HepG2 (cell line): ENCODE results near the gene HELZ. TPM values are rescaled to one million over a fixed set of nuclear protein-coding genes. Genes with fewer than 3 reads are reported as not detected.

Experiments
- ATAC-seq: fragments of 200-7000 bp; cut with Tn5 transposase; 3 replicates; pipeline ENCODE4 v1.9.1; 2020; ENCODE audit warnings: mild to moderate bottlenecking, moderate library complexity
- BruUV-seq: library from RNA; stranded (reverse); fragments of 400-500 nt; replicated peaks from 2 replicates; lab custom pipeline; 2021; lab: Mats Ljungman, UMichigan
- CTCF ChIA-PET: fragments of 300-600 bp; formaldehyde crosslinking; extraction: SDS; loops from one replicate; lab custom pipeline; 2021; ENCODE audit warnings: low total read pairs, inconsistent platforms, low intra/inter-chr PET ratio; lab: Yijun Ruan, JAX
- POLR2A ChIA-PET: fragments of 350-600 bp; sonication (Branson Sonifier 250); formaldehyde crosslinking; loops from one replicate; lab custom pipeline; 2020; ENCODE audit warnings: antibody characterized with exemption, inconsistent platforms; lab: Yijun Ruan, JAX
- DNase-seq: peaks from one replicate; pipeline ENCODE4 v3.0.0-alpha.2; 2015; ENCODE audit warnings: low spot score
- FAIRE-seq: peaks from 3 replicates; lab custom pipeline; 2011; peaks lifted over from hg19 to GRCh38; lab: Jason Lieb, UNC
- H2AFZ ChIP-seq: one replicate; pipeline ENCODE4 v1.6.1; 2011; ENCODE audit warnings: low read length, inconsistent platforms
- H3K27ac ChIP-seq: fragments of 300-600 bp; 3 replicates; pipeline ENCODE4 v1.8.0; 2011; ENCODE audit warnings: mixed run types, mild to moderate bottlenecking, mixed read lengths, low read length, inconsistent platforms; ENCODE audit not compliant: insufficient read depth; ENCODE audit errors: extremely low read length
- H3K27me3 ChIP-seq, 2 experiments: fragments of 200-600 bp in 1 of 2; 2 replicates in 1 of 2; 3 replicates in 1 of 2; pipeline versions ENCODE4 v1.6.0 to v1.8.0; 2011; ENCODE audit warnings: low read length in 2 of 2, mild to moderate bottlenecking in 2 of 2, moderate library complexity in 2 of 2, inconsistent platforms in 1 of 2; ENCODE audit not compliant: insufficient read depth in 2 of 2, control insufficient read depth in 1 of 2
- H3K36me3 ChIP-seq, 2 experiments: fragments of 200-600 bp in 1 of 2; replicated peaks in 1 of 2; 2 replicates in 1 of 2; 3 replicates in 1 of 2; pipeline versions ENCODE4 v1.5.1 to v1.8.0; 2011; ENCODE audit warnings: low read length in 2 of 2, inconsistent platforms in 1 of 2; ENCODE audit not compliant: insufficient read depth in 2 of 2, control insufficient read depth in 1 of 2
- H3K4me1 ChIP-seq: 2 replicates; pipeline ENCODE4 v1.5.1; 2012; ENCODE audit warnings: low read length, inconsistent platforms; ENCODE audit not compliant: insufficient read depth
- H3K4me2 ChIP-seq: 2 replicates; pipeline ENCODE4 v1.6.0; 2011; ENCODE audit warnings: low read depth, low read length, inconsistent platforms
- H3K4me3 ChIP-seq, 3 experiments: fragments of 200-600 bp in 1 of 3; sonication (generic), shearing (Covaris generic) in 1 of 3; replicated peaks in 1 of 3; 2 replicates each; pipeline ENCODE4 v1.5.1; 2011 to 2016; ENCODE audit warnings: low read length in 3 of 3, inconsistent platforms in 2 of 3, low read depth in 2 of 3, mild to moderate bottlenecking in 2 of 3, control low read depth in 1 of 3, mixed read lengths in 1 of 3; ENCODE audit not compliant: insufficient read depth in 1 of 3
- H3K79me2 ChIP-seq: one replicate; pipeline ENCODE4 v1.6.1; 2011; ENCODE audit warnings: low read length, inconsistent platforms; ENCODE audit not compliant: insufficient read depth
- H3K9ac ChIP-seq: 2 replicates; pipeline ENCODE4 v1.6.0; 2011; ENCODE audit warnings: mild to moderate bottlenecking, low read depth, low read length, inconsistent platforms; ENCODE audit not compliant: insufficient read depth
- H3K9me3 ChIP-seq: 2 replicates; pipeline ENCODE4 v1.5.1; 2012; ENCODE audit warnings: mild to moderate bottlenecking, low read length
- H4K20me1 ChIP-seq: 2 replicates; pipeline ENCODE4 v1.6.0; 2011; ENCODE audit warnings: inconsistent platforms, mild to moderate bottlenecking, low read length, moderate library complexity; ENCODE audit not compliant: insufficient read depth
- ATF5 ChIP-seq: sonication (generic); formaldehyde crosslinking; IDR thresholded peaks from 2 replicates; pipeline ENCODE4 v1.4.0; 2020; ENCODE audit warnings: mild to moderate bottlenecking, low read depth, missing genetic modification reagents
- ERF ChIP-seq: IDR thresholded peaks from 2 replicates; pipeline ENCODE4 v1.6.1; 2018; ENCODE audit warnings: missing biosample characterization, missing genetic modification reagents
- FOXJ3 ChIP-seq: sonication (generic); formaldehyde crosslinking; IDR thresholded peaks from 2 replicates; pipeline ENCODE4 v1.4.0; 2020; ENCODE audit warnings: missing genetic modification reagents, mild to moderate bottlenecking, borderline replicate concordance
- FOXK2 ChIP-seq: fragments of 450-650 bp; IDR thresholded peaks from 2 replicates; pipeline ENCODE4 v1.6.1; 2016
- NR2F6 ChIP-seq, 2 experiments: IDR thresholded peaks; 2 replicates each; pipeline ENCODE4 v1.6.1; 2016; ENCODE audit warnings: antibody characterized with exemption in 1 of 2, mild to moderate bottlenecking in 1 of 2
- SRF ChIP-seq: IDR thresholded peaks from 2 replicates; pipeline ENCODE4 v1.6.1; 2011; ENCODE audit warnings: mild to moderate bottlenecking, low read depth, low read length, moderate library complexity
- ZBTB38 ChIP-seq: sonication (generic); formaldehyde crosslinking; IDR thresholded peaks from 2 replicates; pipeline ENCODE4 v1.5.1; 2020; ENCODE audit warnings: mild to moderate bottlenecking, missing genetic modification reagents
- ZFY ChIP-seq: sonication (generic); formaldehyde crosslinking; IDR thresholded peaks from 2 replicates; pipeline ENCODE4 v1.4.0; 2020; ENCODE audit warnings: missing genetic modification reagents
- ZNF263 ChIP-seq: sonication (generic); formaldehyde crosslinking; IDR thresholded peaks from 2 replicates; pipeline ENCODE4 v1.4.0; 2020; ENCODE audit warnings: missing genetic modification reagents
- ZNF605 ChIP-seq: sonication (generic); formaldehyde crosslinking; IDR thresholded peaks from 2 replicates; pipeline ENCODE4 v1.8.0; 2022; ENCODE audit warnings: mild to moderate bottlenecking, missing genetic modification reagents
- ZNF687 ChIP-seq: sonication (generic); formaldehyde crosslinking; IDR thresholded peaks from 2 replicates; pipeline ENCODE4 v1.5.1; 2020; ENCODE audit warnings: mild to moderate bottlenecking, missing genetic modification reagents, moderate library complexity
- ZNF775 ChIP-seq: sonication (generic); formaldehyde crosslinking; IDR thresholded peaks from 2 replicates; pipeline ENCODE4 v1.4.0; 2020; ENCODE audit warnings: missing genetic modification reagents, mild to moderate bottlenecking, moderate library complexity, borderline replicate concordance
- ZNF776 ChIP-seq: sonication (generic); formaldehyde crosslinking; IDR thresholded peaks from 2 replicates; pipeline ENCODE4 v1.4.0; 2020; ENCODE audit warnings: mild to moderate bottlenecking, missing genetic modification reagents
- WGBS: methylation state at CpG from one replicate; pipeline ENCODE4 v1.1.6; 2017; ENCODE audit warnings: low lambda C conversion rate; 5-methylcytosine and 5-hydroxymethylcytosine counted together
- in situ Hi-C: cut with HindIII; loops from 2 replicates; pipeline ENCODE4 v1.10.0; 2017; ENCODE audit warnings: low pct_unique_long_range_greater_than_20kb; ENCODE audit not compliant: extremely low pct_ligation_motif_present
- intact Hi-C: fragments of 100-400 bp; cut with micrococcal nuclease; formaldehyde crosslinking; loops from one replicate; pipeline ENCODE4 v1.10.0; 2022; ENCODE audit not compliant: unreplicated experiment
- polyA plus RNA-seq, 8 experiments: library from polyadenylated mRNA; depleted of rRNA in 3 of 8; stranded (reverse) in 7 of 8; unstranded in 1 of 8; fragments of >200 nt; fragmentation: Illumina TruSeq in 4 of 8; extraction: Trizol in 4 of 8; gene quantifications; 2 replicates each; pipeline versions ENCODE4 v1.2.1 to v1.2.3, GENCODE V29; 2011 to 2016; ENCODE audit warnings: low read depth in 4 of 8, missing spikeins in 1 of 8, mixed read lengths in 1 of 8; ENCODE audit not compliant: insufficient read depth in 1 of 8
- total RNA-seq, 5 experiments: library from RNA; depleted of rRNA; stranded (reverse); fragments of >200 nt; fragmentation: Illumina TruSeq; extraction: Trizol; gene quantifications; 2 replicates each; pipeline ENCODE4 v1.2.3, GENCODE V29; 2016; ENCODE audit warnings: low read depth in 1 of 5

The HELZ gene
- total and polyA plus RNA-seq, 2 of the 13 experiments (the other 11 are each of a cell fraction or from before 2014, with no cell fraction given) = 35.3 to 52.4 TPM

GRCh38 chr17:67245694-67246402, 852 bp upstream of the HELZ start (continued):
- no peak for TF ChIP-seq ATF5 (CRISPR knock-in tag)
- no peak for TF ChIP-seq FOXK2
- TF ChIP-seq ZNF687 = peak; percentile 7; the same call in 1 of the 2 replicates
- peak; percentile 28; the same call in 1 of the 2 replicates for TF ChIP-seq ERF (CRISPR knock-in tag)

GRCh38 chr17:67244431-67245072, 444 bp downstream of the HELZ start:
- ATAC-seq (peak; percentile 6), FAIRE-seq (no peak), DNase-seq (no peak)
- in situ Hi-C loops = no loop called here
- Histone ChIP-seq H3K79me2 (peaks cover 62% of the 10 kb centered on the region), H3K27me3 (no peaks in the 10 kb centered on the region; a peak in 1 of 5 replicates), H3K9me3 (no peaks in the 10 kb centered on the region), H3K36me3 (peaks cover 4 to 11% of the 10 kb centered on the region in 2 experiments), H3K4me1 (peaks cover 63% of the 10 kb centered on the region), H2AFZ (no peak overlapping the region), H4K20me1 (peaks cover 41% of the 10 kb centered on the region), H3K27ac (peak overlapping the region; percentile 98), H3K4me2 (peak overlapping the region; percentile 81), H3K4me3 (peak overlapping the region; percentile 87 to 93 (median 91)), H3K9ac (peak overlapping the region; percentile 98)
- no TSS peak for BruUV-seq
- WGBS = 6% methylated on average over 21 of the region's 47 CpGs
- ChIA-PET POLR2A (interaction anchor here (0.8 to 1.4 kb wide), 7 partner anchors 10 to 44 kb away, joined by 3 to 5 read pairs (median 3); no protein-coding TSS in a partner anchor), CTCF (no interaction called here)
- intact Hi-C loops = loop anchor here (10.0 kb wide), 1 partner anchor 120 kb away; the partner anchor contains the start of gene PSMD12
- TF ChIP-seq ZNF605 = no peak
- 0 out of 2 replicates have a peak, but pooled peaks have one; percentile 43 for TF ChIP-seq ZNF776
- TF ChIP-seq ZNF263 (CRISPR knock-in tag) = 0 out of 2 replicates have a peak, but pooled peaks have one; percentile 10
- peak; percentile 74 for TF ChIP-seq ZFY (CRISPR knock-in tag)
- no peak for TF ChIP-seq NR2F6 (IDR thresholded peaks at IDR 0.05)
- TF ChIP-seq NR2F6 (CRISPR knock-in tag; IDR thresholded peaks at IDR 0.05) = 0 out of 2 replicates have a peak, but pooled peaks have one; percentile 14
- TF ChIP-seq FOXJ3 (CRISPR knock-in tag) = no peak
- 0 out of 2 replicates have a peak, but pooled peaks have one; percentile 2 for TF ChIP-seq ZBTB38 (CRISPR knock-in tag)
- TF ChIP-seq ZNF775 (CRISPR knock-in tag) = no peak
- TF ChIP-seq SRF = no peak
